Stomach smooth muscle (tissue), 2 donors: ENCODE results near the gene RFNG.

Experiments used
- H3K27ac ChIP-seq: one replicate; pipeline ENCODE4 v1.7.0; 2013; ENCODE audit warnings: mild to moderate bottlenecking, low read length, inconsistent platforms
- H3K27me3 ChIP-seq, 2 donors: one replicate each; pipeline ENCODE4 v1.7.0; 2013; ENCODE audit warnings: low read length in 2 of 2; ENCODE audit not compliant: insufficient read depth in 2 of 2, control insufficient read depth in 1 of 2
- H3K36me3 ChIP-seq, 2 donors: one replicate each; pipeline ENCODE4 v1.7.0; 2013; ENCODE audit warnings: low read length in 2 of 2; ENCODE audit not compliant: control insufficient read depth in 2 of 2, insufficient read depth in 2 of 2
- H3K4me1 ChIP-seq: one replicate; pipeline ENCODE4 v1.7.0; 2013; ENCODE audit warnings: low read length; ENCODE audit not compliant: control insufficient read depth, insufficient read depth
- H3K4me3 ChIP-seq, 2 donors: one replicate each; pipeline ENCODE4 v1.7.0; 2013; ENCODE audit warnings: low read length in 2 of 2
- H3K9ac ChIP-seq, 2 donors: one replicate each; pipeline ENCODE4 v1.7.0; 2013; ENCODE audit warnings: low read length in 2 of 2, mild to moderate bottlenecking in 1 of 2
- H3K9me3 ChIP-seq, 2 donors: one replicate each; pipeline ENCODE4 v1.7.0; 2013; ENCODE audit warnings: low read length in 2 of 2; ENCODE audit not compliant: control insufficient read depth in 2 of 2
- donor health status: healthy.
- donor health status: Pancreatic carcinoma.

The RFNG gene, protein sequence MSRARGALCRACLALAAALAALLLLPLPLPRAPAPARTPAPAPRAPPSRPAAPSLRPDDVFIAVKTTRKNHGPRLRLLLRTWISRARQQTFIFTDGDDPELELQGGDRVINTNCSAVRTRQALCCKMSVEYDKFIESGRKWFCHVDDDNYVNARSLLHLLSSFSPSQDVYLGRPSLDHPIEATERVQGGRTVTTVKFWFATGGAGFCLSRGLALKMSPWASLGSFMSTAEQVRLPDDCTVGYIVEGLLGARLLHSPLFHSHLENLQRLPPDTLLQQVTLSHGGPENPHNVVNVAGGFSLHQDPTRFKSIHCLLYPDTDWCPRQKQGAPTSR

DNA sequence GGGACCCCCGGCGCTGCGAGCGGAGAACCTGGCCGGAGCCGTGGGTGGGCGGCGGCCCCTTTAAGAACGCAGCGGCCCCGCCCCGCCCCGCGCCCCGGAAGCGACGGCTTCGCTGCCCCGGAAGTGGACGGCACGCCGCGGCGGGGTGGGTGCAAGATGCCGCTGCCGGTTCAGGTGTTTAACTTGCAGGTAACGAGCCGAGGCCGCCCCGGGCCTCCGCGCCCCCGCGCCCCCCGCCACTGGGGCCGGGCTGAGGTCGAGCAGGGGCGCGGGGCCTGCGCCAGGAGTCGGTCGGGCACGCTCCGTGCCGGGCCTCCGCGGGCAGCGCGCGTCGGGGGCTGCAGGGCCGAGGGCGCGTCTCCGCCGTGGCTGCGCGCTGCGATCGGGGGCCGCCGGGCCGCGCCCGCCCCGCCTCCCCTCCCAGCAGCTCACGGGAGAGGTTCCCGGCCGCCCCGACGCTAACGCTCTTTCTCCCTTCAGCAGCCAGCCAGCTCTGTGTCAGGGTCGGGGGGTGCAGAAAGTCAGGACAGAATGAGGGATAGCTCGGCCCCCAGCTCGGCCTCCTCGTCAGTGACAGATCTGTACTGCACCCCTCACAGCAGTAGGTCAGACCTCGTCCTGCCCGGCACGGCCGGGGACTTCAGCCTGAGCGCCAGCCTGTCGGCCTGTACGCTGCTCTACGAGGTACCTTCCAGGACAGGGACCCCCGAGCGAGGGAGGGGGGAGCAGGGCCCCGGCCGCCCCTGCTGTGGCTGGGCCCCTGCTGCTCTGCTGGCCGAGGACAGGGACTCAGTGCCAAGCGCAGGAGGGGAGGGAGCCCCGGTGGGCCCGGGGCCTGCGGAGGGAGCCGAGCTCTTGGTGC lies at the start of gene RFNG, which contains the start of gene GPS1:
RFNG (minus strand) TSS at position 36 of the 862 bp plus-strand sequence. CDS start 45 bp downstream, outside the sequence.
GPS1 (plus strand) TSS at position 123 of the 862 bp plus-strand sequence; CDS start at position 157, 34 bp downstream.
- H3K9me3 ChIP-seq = no peaks in the 10 kb centered on the region
- H3K27me3 ChIP-seq = no peaks in the 10 kb centered on the region
- H3K4me3 ChIP-seq = peak within 1 kb of the TSS; percentile 88 to 89
- peak within 1 kb of the TSS; percentile 76 to 82 for H3K9ac ChIP-seq
- H3K27ac ChIP-seq = no peak within 1 kb of the TSS
- H3K4me1 ChIP-seq = peaks cover 33% of the 10 kb centered on the region
- peaks cover 23 to 31% of the 10 kb centered on the region in 2 donors for H3K36me3 ChIP-seq

DNA sequence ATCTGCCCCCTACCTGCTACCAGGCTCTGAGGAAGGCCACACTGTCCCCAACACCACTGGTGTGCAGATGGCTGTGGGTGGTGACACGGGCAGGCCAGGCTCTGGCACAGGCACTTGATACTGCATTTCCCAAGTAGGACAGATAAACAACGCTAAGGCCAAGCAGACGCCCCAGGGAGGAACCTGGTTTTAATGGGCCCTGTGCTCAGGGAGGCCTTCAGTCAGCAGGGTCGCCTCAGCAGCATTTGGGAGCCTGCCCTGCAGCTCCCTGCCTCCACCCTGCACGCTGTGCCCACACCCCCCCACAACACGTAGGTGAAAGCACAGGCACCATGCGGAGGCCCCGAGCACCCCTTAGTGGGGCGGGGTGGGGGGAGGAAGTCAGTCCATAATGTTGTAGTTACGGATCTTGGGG lies 49.7 kb upstream of the RFNG start:
- H3K4me1 ChIP-seq = peaks cover 49% of the 10 kb centered on the region
- H3K9ac ChIP-seq = no peak overlapping the region
- no peak overlapping the region for H3K27ac ChIP-seq

DNA sequence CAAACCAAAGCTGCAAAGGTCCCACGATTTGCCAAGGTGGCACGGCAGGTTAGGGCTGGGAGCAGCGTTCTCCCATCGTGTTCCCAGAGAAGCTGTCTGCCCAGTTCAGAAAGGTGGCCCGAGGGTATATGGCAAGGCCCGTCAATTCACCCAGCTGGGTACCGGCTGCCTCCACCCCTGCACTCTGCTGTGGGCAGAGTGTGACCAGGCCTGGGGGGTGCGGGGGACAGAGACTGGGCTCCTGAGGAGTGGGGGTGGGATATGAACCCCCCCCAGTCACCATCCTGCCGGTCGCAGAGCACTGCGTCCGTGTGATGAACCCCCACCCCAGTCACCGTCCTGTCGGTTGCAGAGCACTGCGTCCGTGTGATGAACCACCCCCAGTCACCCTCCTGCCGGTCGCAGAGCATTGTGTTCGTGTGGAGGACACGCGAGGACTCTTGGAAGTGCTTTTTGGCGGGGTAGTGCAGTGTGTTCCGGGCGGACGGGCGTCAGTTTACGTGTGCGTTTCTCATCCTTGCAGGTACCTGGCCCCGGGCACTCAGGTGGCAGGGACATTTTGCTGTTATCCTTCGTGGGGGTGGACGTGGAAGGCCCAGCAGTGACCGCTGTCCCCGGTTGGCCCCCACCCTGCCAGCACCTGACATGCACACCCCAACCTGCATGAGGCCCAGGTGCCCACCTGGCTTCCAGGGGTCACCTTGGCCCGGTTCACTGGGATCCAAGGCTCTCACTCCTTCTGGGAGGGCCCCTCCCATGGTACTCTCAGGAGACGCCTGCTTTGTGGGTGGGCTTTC lies 49.1 kb upstream of the RFNG start:
- H3K4me1 ChIP-seq = peaks cover 45% of the 10 kb centered on the region
- H3K27ac ChIP-seq = no peak overlapping the region
- H3K9ac ChIP-seq = no peak overlapping the region
- no peak overlapping the region for H3K4me3 ChIP-seq
- H3K36me3 ChIP-seq = peaks cover 0 to 2% of the 10 kb centered on the region in 2 donors
- H3K27me3 ChIP-seq = no peaks in the 10 kb centered on the region
- no peaks in the 10 kb centered on the region for H3K9me3 ChIP-seq

More for the DNA sequence above, 49.7 kb upstream of the RFNG start:
- Histone ChIP-seq H3K9me3 (no peaks in the 10 kb centered on the region), H3K36me3 (no peaks in the 10 kb centered on the region), H3K27me3 (no peaks in the 10 kb centered on the region), H3K4me3 (no peak overlapping the region)

DNA sequence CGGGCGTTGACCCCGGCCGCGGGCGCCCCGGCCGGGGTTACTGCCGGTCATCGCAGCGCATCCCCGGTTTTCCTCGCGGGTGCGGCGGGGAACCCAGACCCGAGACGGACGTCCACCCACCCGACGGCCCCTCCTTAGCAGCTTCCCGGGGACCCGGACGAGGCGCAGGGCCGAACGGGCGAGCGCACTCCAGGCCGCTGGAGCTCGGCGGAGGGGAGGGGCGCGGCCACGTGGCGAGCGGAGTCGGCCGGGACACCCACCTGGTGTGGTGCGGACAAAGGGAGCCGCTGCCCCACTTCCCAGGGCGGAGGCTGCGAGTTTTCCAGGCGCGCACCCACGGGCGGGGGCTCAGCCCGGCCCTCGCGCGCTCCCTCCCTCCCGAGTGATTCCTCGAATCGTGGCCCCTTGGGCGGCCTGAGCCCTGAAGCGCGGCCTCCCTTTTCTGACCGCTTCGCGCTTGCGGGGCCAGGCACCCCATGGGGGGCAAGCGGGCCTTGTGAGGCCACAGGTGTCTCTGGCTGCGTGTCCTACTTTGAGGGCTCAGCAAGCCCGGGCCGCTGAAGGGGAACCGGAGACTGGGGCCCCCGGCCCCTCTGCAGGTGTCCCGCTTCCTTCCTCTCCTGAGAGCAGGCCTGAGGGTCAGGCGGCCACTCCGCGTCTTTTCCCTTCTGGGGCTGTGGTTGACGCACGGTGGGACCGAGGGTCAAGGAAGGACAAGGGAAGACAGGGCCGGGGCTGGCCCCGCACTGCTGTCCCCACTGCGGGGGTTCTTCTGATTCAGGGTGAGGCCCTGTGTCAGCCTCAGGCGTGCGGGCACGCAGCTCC lies 47.5 kb upstream of the RFNG start:
- Histone ChIP-seq H3K4me1 (peaks cover 43% of the 10 kb centered on the region), H3K36me3 (peaks cover 4% of the 10 kb centered on the region in 2 donors), H3K27ac (peak overlapping the region; percentile 75), H3K9ac (peak overlapping the region; percentile 51 to 75), H3K9me3 (no peaks in the 10 kb centered on the region), H3K27me3 (no peaks in the 10 kb centered on the region), H3K4me3 (peak overlapping the region; percentile 49 to 76)

DNA sequence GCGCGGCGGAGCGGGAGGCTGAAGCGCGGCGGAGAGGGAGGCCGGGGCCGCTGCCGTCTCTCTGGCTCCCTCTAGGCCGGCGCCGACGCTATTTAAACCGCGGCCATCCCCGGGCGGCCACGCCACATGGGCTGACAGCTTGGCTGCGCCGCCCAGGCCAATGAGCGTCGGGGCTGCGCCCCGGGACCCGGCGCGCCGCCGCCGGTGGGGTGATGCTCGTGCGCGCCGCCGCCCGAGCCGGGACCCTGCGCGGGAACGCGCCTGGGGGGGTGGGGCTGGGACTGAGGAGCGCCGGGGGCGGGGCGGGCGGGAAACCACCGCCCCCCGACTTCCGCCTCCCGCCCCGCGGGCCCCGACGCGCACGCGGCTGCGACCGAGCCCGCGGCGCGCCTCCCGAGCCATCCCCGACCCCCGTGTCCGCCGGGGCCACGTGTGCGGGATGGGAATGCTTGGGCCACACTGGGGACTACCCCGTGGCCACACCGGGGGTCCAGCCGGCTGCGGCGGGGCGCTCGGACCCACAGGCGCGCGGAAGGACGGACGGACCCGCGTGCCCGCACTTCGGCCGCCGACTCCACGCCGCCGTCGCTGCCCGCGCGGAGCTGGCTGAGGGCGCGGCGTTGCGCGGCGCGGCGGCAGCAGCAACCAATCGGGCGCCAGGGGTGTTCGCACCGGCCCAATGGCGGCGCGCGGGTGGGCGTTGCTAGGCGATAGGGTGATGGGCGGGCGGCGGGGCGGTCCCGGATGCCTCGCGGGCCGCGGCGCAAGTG lies 46.7 kb upstream of the RFNG start, which contains the start of gene FASN:
FASN (minus strand) TSS at position 68 of the 770 bp plus-strand sequence. CDS start 1,791 bp downstream, outside the sequence.
- H3K36me3 ChIP-seq = peaks cover 5% of the 10 kb centered on the region in 2 donors
- H3K4me3 ChIP-seq = peak within 1 kb of the TSS; percentile 59 to 76
- peak within 1 kb of the TSS; percentile 75 to 76 for H3K9ac ChIP-seq
- H3K27me3 ChIP-seq = no peaks in the 10 kb centered on the region
- peak within 1 kb of the TSS; percentile 75 for H3K27ac ChIP-seq
- H3K9me3 ChIP-seq = no peaks in the 10 kb centered on the region
- peaks cover 36% of the 10 kb centered on the region for H3K4me1 ChIP-seq

DNA sequence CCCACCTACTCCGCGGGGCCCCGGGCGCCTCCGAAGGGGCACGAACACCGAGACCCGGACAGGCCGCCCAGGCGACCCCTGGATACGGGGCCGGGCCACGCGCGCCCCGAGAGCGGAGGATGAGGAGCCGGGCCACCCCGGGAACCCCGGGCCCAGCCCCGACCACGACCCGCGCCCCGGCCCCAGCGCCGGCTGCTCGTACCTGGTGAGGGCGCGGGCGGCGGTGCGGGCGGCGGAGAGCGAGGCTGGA lies 46.2 kb upstream of the RFNG start:
- no peaks in the 10 kb centered on the region for H3K9me3 ChIP-seq
- H3K4me3 ChIP-seq = peak overlapping the region; percentile 59 to 76
- H3K4me1 ChIP-seq = peaks cover 36% of the 10 kb centered on the region
- H3K36me3 ChIP-seq = peaks cover 5 to 9% of the 10 kb centered on the region in 2 donors
- peak overlapping the region; percentile 73 to 76 for H3K9ac ChIP-seq
- peak overlapping the region; percentile 70 for H3K27ac ChIP-seq
- H3K27me3 ChIP-seq = no peaks in the 10 kb centered on the region

DNA sequence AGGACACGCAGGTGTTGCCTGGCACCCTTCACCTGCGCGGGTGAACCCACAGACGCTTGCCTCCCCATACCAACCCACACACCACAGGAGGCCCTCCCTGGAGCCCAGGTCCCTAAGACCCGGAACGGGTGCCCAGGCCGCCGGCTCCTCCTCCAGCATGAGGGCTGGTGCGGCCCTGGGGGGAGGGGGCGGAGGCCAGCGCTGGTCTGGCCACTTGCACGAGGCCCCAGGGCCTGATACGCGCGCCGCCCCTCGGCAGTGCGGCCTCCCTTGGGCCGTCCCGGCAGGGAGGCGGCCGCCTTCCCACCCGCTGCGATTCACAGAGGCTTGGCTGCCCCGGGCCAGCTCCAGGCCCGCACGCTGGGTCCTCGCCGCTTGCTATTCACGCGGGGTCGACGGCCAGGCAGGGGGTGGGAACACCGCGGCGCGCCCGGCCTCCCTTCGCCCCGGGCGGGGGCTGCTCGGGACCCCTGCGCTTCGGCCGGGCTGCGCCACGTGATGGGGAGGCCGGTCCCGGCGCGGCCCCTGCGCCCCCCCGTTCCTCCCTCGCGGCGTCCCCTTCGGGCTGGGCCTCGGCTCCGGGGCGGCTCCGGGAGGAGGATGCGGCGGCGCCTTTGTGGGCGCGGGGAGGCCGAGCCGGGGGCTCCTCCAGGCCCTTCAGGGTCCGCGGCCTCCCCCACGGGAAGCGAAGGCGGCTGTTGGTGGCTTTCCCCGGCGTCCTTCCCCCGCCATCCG lies 45.7 kb upstream of the RFNG start:
- peak overlapping the region; percentile 73 to 76 for H3K9ac ChIP-seq
- H3K9me3 ChIP-seq = no peaks in the 10 kb centered on the region
- H3K27me3 ChIP-seq = no peaks in the 10 kb centered on the region
- peaks cover 36% of the 10 kb centered on the region for H3K4me1 ChIP-seq
- peaks cover 5 to 9% of the 10 kb centered on the region in 2 donors for H3K36me3 ChIP-seq
- peak overlapping the region; percentile 70 for H3K27ac ChIP-seq
- peak overlapping the region; percentile 59 to 76 for H3K4me3 ChIP-seq

DNA sequence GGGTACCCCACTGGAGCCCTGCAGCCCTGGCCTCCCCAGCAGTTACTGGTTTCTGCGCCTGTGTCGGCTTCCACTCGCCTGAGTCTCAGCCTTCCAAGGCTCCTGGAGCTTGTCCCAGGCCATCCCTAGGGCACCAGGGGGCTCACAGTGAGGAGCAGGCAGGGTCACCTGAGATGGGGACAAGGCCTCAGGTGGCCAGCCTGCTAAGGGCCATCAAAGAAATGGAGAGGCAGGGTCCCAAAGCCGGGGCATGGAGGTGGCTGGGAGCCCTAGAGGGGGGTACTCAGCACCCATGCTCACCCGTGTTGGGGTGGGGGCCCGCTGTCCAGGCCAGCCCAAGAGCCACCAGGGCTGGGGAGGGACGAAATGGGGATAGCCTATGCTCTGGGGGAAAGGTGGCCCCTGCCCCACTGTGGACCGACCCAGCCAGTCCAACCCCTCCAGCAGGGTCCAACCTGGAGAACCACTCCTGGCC lies 45.1 kb upstream of the RFNG start:
- Histone ChIP-seq H3K4me1 (peaks cover 33% of the 10 kb centered on the region), H3K9me3 (no peaks in the 10 kb centered on the region), H3K36me3 (peaks cover 8 to 12% of the 10 kb centered on the region in 2 donors), H3K27me3 (no peaks in the 10 kb centered on the region), H3K4me3 (peak overlapping the region; percentile 59 to 76), H3K27ac (peak overlapping the region; percentile 70), H3K9ac (peak overlapping the region; percentile 73 to 76)
